ENCODE results near the gene ISYNA1.

Gene ISYNA1

GRCh38 chr19:18466354-18466753, 28.4 kb upstream of the ISYNA1 start:
- DNase-seq, result no peak

- no peak for DNase-seq
Measured at GRCh38 chr19:18465964-18466339, 28.0 kb upstream of the ISYNA1 start.

DNA sequence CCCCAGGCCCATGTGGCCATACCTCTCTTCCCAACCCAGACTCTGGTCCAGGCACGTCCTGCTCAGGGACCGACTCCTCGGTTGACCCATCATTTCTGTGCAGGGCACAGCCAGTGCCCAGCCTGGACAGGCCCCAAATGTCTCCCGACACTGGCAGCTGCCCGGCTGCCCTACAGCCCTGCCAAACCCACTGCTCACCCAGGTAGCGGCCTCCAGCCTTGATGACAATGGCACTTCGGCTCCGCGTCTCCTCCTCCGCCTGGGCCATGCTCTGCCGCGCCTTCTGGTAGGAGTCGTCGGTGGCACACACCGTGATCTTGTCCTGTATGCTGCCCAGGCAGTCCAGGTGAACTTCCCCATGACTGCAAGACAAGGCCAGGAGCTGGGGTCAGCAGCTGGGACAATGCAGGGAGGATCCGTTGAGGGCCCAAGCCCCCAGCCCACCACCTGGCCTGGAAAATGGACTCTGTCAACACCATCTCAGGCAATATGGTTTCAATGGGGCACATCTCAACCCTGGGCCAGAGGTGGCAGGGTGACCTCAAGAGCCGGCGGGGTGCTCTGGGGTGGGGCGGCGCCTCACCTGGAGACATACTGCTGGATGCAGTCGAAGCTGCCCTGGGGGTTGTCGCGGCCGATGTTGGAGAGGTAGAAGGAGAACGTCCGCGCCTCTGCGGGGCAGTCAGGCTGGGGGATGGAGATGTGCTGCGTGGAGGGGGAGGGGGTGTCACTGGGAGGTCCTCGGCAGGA, 27.5 kb upstream of the ISYNA1 start:
- DNase-seq, result no peak

DNA sequence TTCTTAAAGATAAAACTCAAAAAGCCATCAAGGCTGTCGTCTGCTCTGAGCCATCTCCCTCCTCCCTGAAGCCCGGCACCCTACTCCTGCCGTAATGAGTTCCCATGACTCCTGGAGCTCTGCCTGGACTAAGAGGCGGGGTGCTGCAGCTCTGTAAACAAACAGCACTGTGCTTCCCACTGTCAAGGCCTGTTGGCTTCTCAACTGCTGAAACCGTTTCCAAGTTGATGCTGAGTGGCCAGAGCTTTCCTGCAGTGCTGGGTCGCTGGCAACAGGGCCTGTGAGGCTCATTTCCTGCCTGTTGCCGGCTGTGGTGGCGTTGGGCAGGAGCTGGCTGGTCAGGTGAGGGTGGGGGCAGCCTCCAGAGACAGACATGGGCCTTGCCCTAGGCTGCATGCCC, 26.7 kb upstream of the ISYNA1 start:
- no peak for DNase-seq

GRCh38 chr19:18461471-18461870, 23.5 kb upstream of the ISYNA1 start:
- no peak for DNase-seq

GRCh38 chr19:18460900-18461299, 23.0 kb upstream of the ISYNA1 start:
- DNase-seq, result no peak

DNA sequence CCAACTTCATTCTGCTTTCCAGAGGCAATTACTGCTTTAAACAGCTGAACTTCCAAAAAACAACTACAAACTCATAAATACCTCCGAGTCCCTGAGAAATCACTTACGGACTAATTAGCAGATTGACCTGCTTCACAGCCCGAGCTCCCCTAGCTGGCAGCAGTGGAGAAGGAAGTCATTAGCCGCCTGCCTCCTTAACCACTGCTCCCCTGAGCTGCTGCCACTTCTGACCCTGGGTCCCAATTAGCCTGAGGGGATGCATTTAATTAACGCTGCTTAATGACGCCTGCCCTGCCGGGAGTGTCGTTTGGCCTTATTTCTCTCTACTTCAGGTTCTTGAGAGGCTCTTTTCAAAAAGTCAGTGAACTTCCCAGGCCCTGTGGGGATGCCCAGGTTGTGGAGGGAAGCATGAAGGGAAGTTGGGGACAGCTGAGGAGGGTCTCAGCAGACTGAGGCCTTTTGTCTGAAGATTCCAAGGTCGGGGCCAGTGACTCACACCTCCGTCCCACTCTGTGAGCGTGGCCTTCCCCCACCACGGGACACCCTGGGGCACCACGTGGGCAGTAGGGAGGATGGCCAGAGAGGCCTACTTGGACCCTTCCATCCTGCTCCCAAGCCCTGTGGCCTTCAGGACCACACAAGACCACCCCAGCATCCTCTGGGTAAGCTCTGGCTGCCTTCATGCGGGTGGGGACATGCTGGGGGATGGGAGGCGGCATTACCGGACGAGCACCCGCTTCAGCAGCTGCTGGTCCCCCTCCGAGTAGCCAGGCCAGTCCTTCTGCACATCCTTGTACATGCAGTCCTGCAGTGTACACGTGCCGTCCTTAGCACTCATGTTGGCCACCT, 19.8 kb upstream of the ISYNA1 start:
- no peak for DNase-seq

DNA sequence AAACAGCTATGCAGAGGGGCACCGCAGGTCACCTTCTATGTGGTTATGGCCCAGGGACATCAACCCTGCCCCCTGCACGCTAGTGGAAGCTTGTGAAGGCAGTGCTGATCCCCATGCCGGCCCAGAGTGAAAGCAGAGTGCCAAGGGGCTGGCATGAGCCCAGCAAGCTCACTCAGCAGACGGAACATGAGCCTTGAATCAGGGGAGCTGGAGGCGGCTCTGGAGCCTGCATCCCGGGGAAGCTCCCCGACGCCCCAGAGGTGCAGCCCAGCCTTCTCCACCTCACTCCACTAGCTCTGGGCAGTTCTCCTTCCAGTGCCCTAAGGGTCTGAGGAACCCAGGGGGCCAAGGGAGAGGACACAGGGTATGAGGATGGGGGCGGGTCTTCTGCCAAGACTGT, 19.0 kb upstream of the ISYNA1 start:
- DNase-seq, result no peak

DNA sequence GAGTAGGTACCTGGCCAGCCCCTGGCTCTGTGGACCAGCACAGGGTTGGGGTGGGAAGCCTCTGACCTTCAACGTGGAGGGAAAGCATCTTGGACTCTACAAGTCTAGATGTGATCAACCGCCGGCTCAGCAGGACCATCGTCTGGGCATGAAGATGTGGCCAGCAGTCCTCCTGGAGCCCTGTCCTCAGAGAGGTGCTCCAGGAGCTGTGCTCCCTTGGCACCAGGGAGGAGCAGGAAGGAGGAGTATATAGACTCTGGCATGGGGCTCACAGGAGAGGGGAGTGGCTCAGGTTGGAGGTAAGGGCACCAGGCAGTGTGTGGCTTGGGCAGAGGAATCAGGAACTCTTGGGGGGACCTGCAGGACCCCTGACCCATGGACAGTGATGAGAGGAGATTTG, 18.3 kb upstream of the ISYNA1 start:
- no peak for DNase-seq

GRCh38 chr19:18453269-18454024, 15.5 kb upstream of the ISYNA1 start:
- no peak for DNase-seq

- DNase-seq, result no peak
Measured at GRCh38 chr19:18452386-18452785, 14.5 kb upstream of the ISYNA1 start.

GRCh38 chr19:18450931-18451836, 13.3 kb upstream of the ISYNA1 start:
- peak; percentile 87 for DNase-seq

DNA sequence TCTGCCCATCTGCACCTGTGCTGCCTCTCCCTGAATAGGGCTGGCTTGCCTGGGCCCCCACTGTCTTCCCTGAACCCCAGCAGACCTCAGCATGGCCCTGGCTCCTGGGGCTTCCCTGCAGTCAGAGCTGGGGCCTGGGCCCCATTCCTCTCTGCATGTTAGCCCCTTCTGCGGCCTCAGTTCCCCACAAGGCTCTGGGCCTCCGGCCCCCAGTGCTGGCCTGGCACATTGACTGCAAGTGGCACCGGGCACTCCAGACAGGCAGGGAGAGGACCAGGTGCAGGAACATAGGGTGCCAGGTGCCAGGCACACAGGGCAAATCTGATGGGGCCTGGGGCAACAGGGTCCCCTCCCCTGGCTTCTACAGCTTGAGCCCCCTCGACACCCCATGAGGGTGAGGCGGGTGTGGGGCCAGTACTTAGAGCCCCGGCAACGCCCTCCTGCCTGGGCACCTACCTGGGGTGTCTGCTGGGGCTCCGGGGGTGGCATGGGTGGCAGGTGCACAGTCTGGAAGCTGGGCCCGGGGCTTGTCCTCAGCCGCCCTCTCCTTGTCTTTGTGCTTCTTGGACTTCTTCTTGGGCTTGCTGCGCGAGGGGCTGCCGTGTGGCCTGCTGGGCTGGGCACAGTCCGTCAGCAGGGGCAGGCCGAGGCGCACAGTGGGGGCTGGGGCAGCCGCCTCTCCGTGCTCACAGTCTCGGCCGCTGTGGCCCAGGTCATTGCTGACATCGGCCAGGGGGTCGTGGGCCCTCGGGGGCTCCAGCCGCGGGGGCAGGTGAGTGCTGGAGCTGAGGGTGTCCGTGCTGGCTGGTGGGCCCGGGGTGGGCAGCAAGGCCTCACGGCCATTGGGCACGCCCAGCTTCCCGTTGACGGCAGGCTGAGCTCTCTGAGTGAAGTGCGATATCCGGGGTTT, 12.3 kb upstream of the ISYNA1 start:
- no peak for DNase-seq

GRCh38 chr19:18449552-18449951, 11.6 kb upstream of the ISYNA1 start:
- no peak for DNase-seq

GRCh38 chr19:18446811-18447359, 9.0 kb upstream of the ISYNA1 start:
- no peak for DNase-seq

DNA sequence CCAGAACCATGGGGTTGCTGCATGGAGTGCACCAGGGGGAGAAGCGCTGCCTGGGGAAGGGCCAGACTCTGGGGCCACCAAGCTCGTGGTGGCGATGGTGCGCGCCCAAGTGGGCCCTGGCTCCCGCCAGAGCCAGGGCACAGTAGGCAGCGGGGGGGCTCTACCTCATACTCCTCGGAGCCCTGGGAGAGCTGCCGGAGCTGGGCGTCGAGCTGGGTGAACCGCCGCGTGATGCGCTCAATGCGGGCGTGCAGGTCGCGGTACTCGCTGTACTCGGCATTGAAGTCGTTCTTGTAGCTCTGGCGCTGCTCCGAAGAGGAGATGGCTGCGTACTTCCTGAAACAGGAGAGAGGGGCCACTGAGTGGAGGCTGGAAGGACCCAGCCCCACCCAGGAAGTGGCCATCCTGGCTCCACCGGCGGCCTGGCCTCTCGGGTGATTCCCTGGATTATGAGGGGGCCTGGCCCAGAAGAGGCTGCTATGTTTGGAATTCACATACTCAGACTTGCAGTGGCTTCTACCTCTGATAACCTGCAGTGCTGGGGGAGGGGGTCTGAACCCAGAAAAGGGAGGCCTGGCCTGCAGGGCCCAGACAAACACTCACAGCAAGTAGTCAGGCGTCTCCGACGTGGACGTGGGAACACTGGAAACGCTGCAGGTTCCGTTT, 8.3 kb upstream of the ISYNA1 start:
- DNase-seq, result no peak

- DNase-seq, result no peak
Measured at GRCh38 chr19:18445262-18445948, 7.5 kb upstream of the ISYNA1 start.

GRCh38 chr19:18444513-18444912, 6.6 kb upstream of the ISYNA1 start:
- DNase-seq, result no peak

DNA sequence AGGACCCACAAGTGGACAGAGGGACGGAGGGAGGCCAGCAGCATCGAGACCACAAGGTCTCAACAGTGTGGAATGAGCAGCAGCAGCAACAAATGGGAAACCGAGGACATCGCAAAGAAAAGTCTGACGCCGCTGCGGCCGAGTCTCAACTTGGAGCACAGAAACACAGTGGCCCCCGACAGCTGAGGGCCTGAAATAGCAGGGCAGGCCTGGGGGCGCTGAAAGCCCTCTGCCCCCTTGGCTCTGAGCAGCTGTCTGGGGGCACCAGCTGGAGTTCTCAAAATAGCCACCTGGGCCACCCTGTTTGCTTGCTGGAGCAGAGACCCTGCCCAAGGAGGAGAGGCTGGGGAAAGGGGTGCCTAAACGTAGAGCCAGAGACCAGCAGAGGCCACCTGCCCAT, 5.9 kb upstream of the ISYNA1 start:
- no peak for DNase-seq

- no peak for DNase-seq
Measured at GRCh38 chr19:18443406-18443805, 5.5 kb upstream of the ISYNA1 start.
